ENCODE results near the gene NXPE1. TPM values are rescaled to one million over a fixed set of nuclear protein-coding genes. Genes with fewer than 3 reads are reported as not detected.

Gene NXPE1
- total RNA-seq, 2 donors from 2014 or later, result not detected

DNA sequence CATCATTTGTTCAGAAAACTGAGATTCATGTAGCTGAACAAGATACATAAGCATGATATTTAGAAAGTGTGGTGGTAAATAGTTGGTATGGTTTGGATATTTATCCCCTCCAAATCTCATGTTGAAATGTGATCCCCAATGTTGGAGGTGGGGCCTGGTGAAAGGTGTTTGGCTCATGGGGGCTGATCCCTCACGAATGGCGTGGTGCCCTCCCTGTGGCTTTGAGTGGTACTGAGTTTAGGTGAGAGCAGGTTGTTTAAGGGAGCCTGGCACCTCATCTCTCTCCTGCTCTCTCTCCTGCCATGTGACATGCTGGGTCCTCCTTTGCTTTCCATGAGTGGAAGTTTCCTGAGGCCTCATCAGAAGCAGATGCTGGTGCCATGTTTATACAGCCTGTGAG lies 48.1 kb downstream of the NXPE1 start:
- H3K27ac Mint-ChIP-seq, result no peak overlapping the region
- H3K4me1 Mint-ChIP-seq (ENCODE audit: low read depth in 2 of 2), result no peaks in the 10 kb centered on the region
- peaks cover 12 to 37% of the 10 kb centered on the region in 2 donors for H3K27me3 Mint-ChIP-seq
- DNase-seq (ENCODE audit: low spot score) (no peak), ATAC-seq (no peak)
- no peak overlapping the region for H3K4me3 Mint-ChIP-seq
- no peaks in the 10 kb centered on the region for H3K36me3 Mint-ChIP-seq
- no peaks in the 10 kb centered on the region for H3K9me3 Mint-ChIP-seq

- no peak for ATAC-seq
- H3K36me3 Mint-ChIP-seq, result no peaks in the 10 kb centered on the region
- no peaks in the 10 kb centered on the region for H3K9me3 Mint-ChIP-seq
These were observed 48.6 kb downstream of the NXPE1 start for GRCh38 chr11:114511079-114511478.

GRCh38 chr11:114501901-114502300 lies 57.8 kb downstream of the NXPE1 start:
- H3K36me3 Mint-ChIP-seq, result no peaks in the 10 kb centered on the region
- H3K4me3 Mint-ChIP-seq, result no peak overlapping the region
- no peak for ATAC-seq

More at GRCh38 chr11:114511079-114511478, 48.6 kb downstream of the NXPE1 start:
- no peak for DNase-seq (ENCODE audit: low spot score)
- H3K4me1 Mint-ChIP-seq (ENCODE audit: low read depth in 2 of 2), result no peaks in the 10 kb centered on the region
- H3K4me3 Mint-ChIP-seq, result no peak overlapping the region
- H3K27ac Mint-ChIP-seq, result no peak overlapping the region
- peaks cover 16 to 42% of the 10 kb centered on the region in 2 donors for H3K27me3 Mint-ChIP-seq

DNA sequence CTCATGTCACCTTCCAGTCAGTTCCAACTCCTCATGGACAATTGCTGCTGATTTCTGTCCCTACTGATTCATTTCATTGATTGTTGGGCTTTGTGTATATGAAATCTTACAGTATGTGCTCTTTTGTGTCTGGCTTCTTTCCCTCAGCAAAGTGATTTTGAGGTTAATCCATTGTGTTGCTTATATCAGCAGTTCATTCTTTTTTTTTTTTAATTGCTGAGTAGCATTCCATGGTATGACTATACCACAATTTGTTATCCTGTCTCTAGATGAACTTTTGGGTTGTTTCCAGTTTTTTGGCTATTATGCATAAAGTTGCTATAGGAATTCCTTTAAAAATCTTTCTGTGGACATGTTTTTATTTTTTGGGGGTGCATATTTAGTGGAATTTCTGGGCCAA lies 59.9 kb downstream of the NXPE1 start:
- DNase-seq (ENCODE audit: low spot score), result no peak
- no peak overlapping the region for H3K4me3 Mint-ChIP-seq
- H3K9me3 Mint-ChIP-seq, result no peaks in the 10 kb centered on the region
- H3K27me3 Mint-ChIP-seq, result peaks cover 16 to 19% of the 10 kb centered on the region in 2 donors
- no peaks in the 10 kb centered on the region for H3K36me3 Mint-ChIP-seq
- no peak for ATAC-seq
- no peaks in the 10 kb centered on the region for H3K4me1 Mint-ChIP-seq (ENCODE audit: low read depth in 2 of 2)
- no peak overlapping the region for H3K27ac Mint-ChIP-seq

More at GRCh38 chr11:114501901-114502300, 57.8 kb downstream of the NXPE1 start:
- Mint-ChIP-seq H3K27ac (no peak overlapping the region), H3K4me1 (ENCODE audit: low read depth in 2 of 2) (no peaks in the 10 kb centered on the region), H3K9me3 (no peaks in the 10 kb centered on the region), H3K27me3 (peaks cover 30 to 40% of the 10 kb centered on the region in 2 donors)
- DNase-seq (ENCODE audit: low spot score), result no peak

DNA sequence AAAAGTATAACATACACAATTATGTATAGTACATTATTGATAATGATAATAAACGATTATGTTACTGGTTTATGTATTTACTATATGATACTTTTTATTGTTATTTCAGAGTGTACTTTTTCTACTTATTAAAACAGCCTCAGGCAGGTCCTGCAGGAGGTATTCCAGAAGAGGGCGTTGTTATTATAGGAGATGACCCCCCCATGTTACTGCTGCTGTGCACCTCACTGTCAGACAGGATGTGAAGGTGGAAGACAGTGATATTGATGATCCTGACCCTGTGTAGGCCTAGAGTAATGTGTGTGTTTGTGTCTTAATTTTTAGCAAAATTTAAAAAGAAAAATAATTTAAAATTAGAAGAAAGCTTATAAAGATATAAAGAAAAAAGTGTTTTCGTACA lies 62.8 kb downstream of the NXPE1 start:
- DNase-seq (ENCODE audit: low spot score) (no peak), ATAC-seq (no peak)
- H3K27ac Mint-ChIP-seq, result no peak overlapping the region
- peaks cover 7% of the 10 kb centered on the region in 2 donors for H3K27me3 Mint-ChIP-seq
- H3K4me3 Mint-ChIP-seq, result no peak overlapping the region
- no peaks in the 10 kb centered on the region for H3K4me1 Mint-ChIP-seq (ENCODE audit: low read depth in 2 of 2)
- no peaks in the 10 kb centered on the region for H3K9me3 Mint-ChIP-seq
- H3K36me3 Mint-ChIP-seq, result no peaks in the 10 kb centered on the region

- H3K9me3 Mint-ChIP-seq, result peaks cover 2% of the 10 kb centered on the region
- H3K4me1 Mint-ChIP-seq (ENCODE audit: low read depth in 2 of 2), result no peaks in the 10 kb centered on the region
- H3K4me3 Mint-ChIP-seq, result no peak overlapping the region
- ATAC-seq, result no peak
- DNase-seq (ENCODE audit: low spot score), result no peak
- H3K27me3 Mint-ChIP-seq, result peaks cover 19 to 41% of the 10 kb centered on the region in 2 donors
- no peak overlapping the region for H3K27ac Mint-ChIP-seq
- H3K36me3 Mint-ChIP-seq, result no peaks in the 10 kb centered on the region
These were observed 75.8 kb downstream of the NXPE1 start for GRCh38 chr11:114483929-114484328.

DNA sequence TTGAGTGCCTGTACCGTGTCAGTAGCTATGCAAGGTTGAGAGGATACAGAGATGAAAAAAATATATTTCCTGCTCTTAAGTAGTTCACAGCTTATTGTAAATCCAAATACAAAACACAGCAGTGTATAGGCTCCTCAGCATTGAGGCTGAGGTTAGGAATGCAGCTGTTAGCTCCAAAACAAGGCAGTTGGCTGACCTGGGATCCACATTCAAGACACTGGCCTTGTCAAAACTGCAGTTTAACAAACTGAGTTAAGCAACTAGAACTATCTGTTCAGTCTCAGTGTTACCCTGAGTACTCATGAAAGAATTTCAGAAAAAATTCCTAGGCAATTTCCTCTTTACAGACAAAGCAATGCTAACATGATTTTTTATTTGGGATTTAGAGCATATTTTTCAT lies 77.6 kb downstream of the NXPE1 start:
- H3K27ac Mint-ChIP-seq, result no peak overlapping the region
- ATAC-seq (no peak), DNase-seq (ENCODE audit: low spot score) (no peak)
- no peaks in the 10 kb centered on the region for H3K4me1 Mint-ChIP-seq (ENCODE audit: low read depth in 2 of 2)
- no peak overlapping the region for H3K4me3 Mint-ChIP-seq
- H3K9me3 Mint-ChIP-seq, result no peaks in the 10 kb centered on the region
- peaks cover 17 to 30% of the 10 kb centered on the region in 2 donors for H3K27me3 Mint-ChIP-seq
- no peaks in the 10 kb centered on the region for H3K36me3 Mint-ChIP-seq

- Mint-ChIP-seq H3K4me1 (ENCODE audit: low read depth in 2 of 2) (no peaks in the 10 kb centered on the region), H3K36me3 (no peaks in the 10 kb centered on the region), H3K27ac (no peak overlapping the region)
These were observed 80.3 kb downstream of the NXPE1 start for GRCh38 chr11:114479331-114479730.

DNA sequence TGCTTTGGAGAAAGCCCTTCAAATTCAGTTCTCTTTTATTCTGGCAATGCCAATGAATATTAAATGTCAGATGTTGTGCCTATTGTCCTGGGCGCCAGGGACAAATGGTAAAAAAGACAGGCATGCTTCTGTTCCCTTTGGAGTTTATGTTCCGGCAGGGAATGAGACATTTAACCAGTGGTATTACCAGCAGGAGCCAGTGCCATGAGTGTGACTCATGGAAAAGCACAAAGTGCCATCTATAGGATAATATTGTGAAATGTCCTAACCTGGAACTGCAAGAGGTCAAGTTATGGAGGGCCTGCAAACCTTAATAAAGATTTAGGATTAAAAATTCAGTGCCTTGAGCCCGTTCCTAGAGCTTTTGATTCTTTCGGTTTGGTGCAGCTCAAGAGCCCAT lies 80.9 kb downstream of the NXPE1 start:
- no peak overlapping the region for H3K27ac Mint-ChIP-seq
- DNase-seq (ENCODE audit: low spot score) (no peak), ATAC-seq (no peak)
- peaks cover 25 to 37% of the 10 kb centered on the region in 2 donors for H3K27me3 Mint-ChIP-seq
- no peaks in the 10 kb centered on the region for H3K36me3 Mint-ChIP-seq
- no peaks in the 10 kb centered on the region for H3K9me3 Mint-ChIP-seq
- no peaks in the 10 kb centered on the region for H3K4me1 Mint-ChIP-seq (ENCODE audit: low read depth in 2 of 2)
- H3K4me3 Mint-ChIP-seq, result no peak overlapping the region

More at GRCh38 chr11:114479331-114479730, 80.3 kb downstream of the NXPE1 start:
- Mint-ChIP-seq H3K27me3 (peaks cover 22 to 36% of the 10 kb centered on the region in 2 donors), H3K9me3 (no peaks in the 10 kb centered on the region), H3K4me3 (no peak overlapping the region)
- ATAC-seq (no peak), DNase-seq (ENCODE audit: low spot score) (no peak)

GRCh38 chr11:114478001-114478410 lies 81.7 kb downstream of the NXPE1 start:
- H3K4me1 Mint-ChIP-seq (ENCODE audit: low read depth in 2 of 2), result no peaks in the 10 kb centered on the region
- no peak overlapping the region for H3K4me3 Mint-ChIP-seq
- no peak for ATAC-seq
- no peaks in the 10 kb centered on the region for H3K36me3 Mint-ChIP-seq
- H3K27me3 Mint-ChIP-seq, result peaks cover 27 to 39% of the 10 kb centered on the region in 2 donors
- no peak for DNase-seq (ENCODE audit: low spot score)
- no peak overlapping the region for H3K27ac Mint-ChIP-seq
- no peaks in the 10 kb centered on the region for H3K9me3 Mint-ChIP-seq

GRCh38 chr11:114472661-114473060 lies 87.0 kb downstream of the NXPE1 start:
- H3K27ac Mint-ChIP-seq, result no peak overlapping the region
- H3K4me1 Mint-ChIP-seq (ENCODE audit: low read depth in 2 of 2), result no peaks in the 10 kb centered on the region
- no peak overlapping the region for H3K4me3 Mint-ChIP-seq
- no peaks in the 10 kb centered on the region for H3K36me3 Mint-ChIP-seq
- DNase-seq (ENCODE audit: low spot score) (no peak), ATAC-seq (no peak)
- no peaks in the 10 kb centered on the region for H3K9me3 Mint-ChIP-seq
- H3K27me3 Mint-ChIP-seq, result peaks cover 19 to 25% of the 10 kb centered on the region in 2 donors

Other genes with a start within 250 kb of the NXPE1 start
- 1 to 10 TPM; 5.7 to 6.4 TPM for gene C11orf71, start 159.4 kb downstream of the NXPE1 start, total RNA-seq
- 10 to 100 TPM; 20.2 to 34.1 TPM for gene RBM7, start 159.2 kb downstream of the NXPE1 start, total RNA-seq
- gene REXO2, start 120.4 kb downstream of the NXPE1 start, total RNA-seq, result 10 to 100 TPM; 43.8 to 49.6 TPM
- not detected for gene NXPE4, start 35.9 kb upstream of the NXPE1 start, total RNA-seq
- not detected for gene NXPE2, start 118.6 kb upstream of the NXPE1 start, total RNA-seq

Data from natural killer cell treated with Interleukin-12 subunit alpha and Interleukin-12 subunit beta and Interleukin-15 and Interleukin-18, amount 100 ng/mL, for 72 hours (primary cell).